ENCODE results near the gene GLRX. TPM values are rescaled to one million over a fixed set of nuclear protein-coding genes. Genes with fewer than 3 reads are reported as not detected.
A peak's percentile ranks its signal among the peaks of the same experiment; 100 is the strongest.

The GLRX gene
- total and polyA plus RNA-seq, 2 of the 4 experiments (the other 2 are of a cell fraction) = 142 to 193 TPM

- peaks cover 6% of the 10 kb centered on the region; the same call in 1 of the 2 replicates for H3K9me1 ChIP-seq (ENCODE audit: insufficient read depth, low read length)
- intact Hi-C loops (cut with micrococcal nuclease) (no loop called here), in situ Hi-C loops (cut with MboI; ENCODE audit: low sequenced_read_pairs) (loop anchor here (10.0 kb wide), 2 partner anchors 178 to 288 kb away; partner anchors contain the start of genes ARSK and SKIC3), dilution Hi-C loops (cut with HindIII; ENCODE audit: low sequenced_read_pairs, unreplicated experiment) (no loop called here)
- peak overlapping the region; percentile 75 for H4K91ac ChIP-seq (ENCODE audit: insufficient read depth, low read depth, low read length)
- H3K56ac ChIP-seq (ENCODE audit: extremely low read depth, insufficient read depth, low read length) = no peak overlapping the region
- H4K8ac ChIP-seq (ENCODE audit: low read depth in 2 of 2, low read length in 2 of 2) = peak overlapping the region; percentile 73 to 86
- H4K5ac ChIP-seq (ENCODE audit: low read depth, low read length) = peak overlapping the region; percentile 88
- H3K4me3 ChIP-seq (ENCODE audit: insufficient read depth, low read depth, low read length) = no peak overlapping the region
- no peaks in the 10 kb centered on the region for H3K27me3 ChIP-seq (ENCODE audit: control insufficient read depth, insufficient read depth, low read length)
- no peaks in the 10 kb centered on the region for H3K9me3 ChIP-seq (ENCODE audit: control insufficient read depth, insufficient read depth, low read length)
- H3K79me1 ChIP-seq (ENCODE audit: low read depth in 1 of 2, low read length in 2 of 2) = no peaks in the 10 kb centered on the region
- BruUV-seq (replicated peaks) = no TSS peak
- H3K36me3 ChIP-seq (ENCODE audit: control insufficient read depth, insufficient read depth, low read length) = no peaks in the 10 kb centered on the region
- DNase-seq = peak; percentile 75
- no peaks in the 10 kb centered on the region for H4K20me1 ChIP-seq (ENCODE audit: insufficient read depth, low read length)
- peak overlapping the region; percentile 66 for H2AK9ac ChIP-seq (replicated peaks; ENCODE audit: low read depth, low read length, poor library complexity)
- peak overlapping the region; percentile 94 for H3K4ac ChIP-seq (ENCODE audit: low read depth, low read length)
- peak overlapping the region; percentile 85; the same call in 2 of the 3 replicates for H2BK15ac ChIP-seq (ENCODE audit: low read depth, low read length)
- H2BK20ac ChIP-seq (ENCODE audit: low read depth, low read length) = peak overlapping the region; percentile 90
- H2AFZ ChIP-seq (replicated peaks; ENCODE audit: low read length, poor library complexity) = peak overlapping the region; percentile 82
- H3K4me1 ChIP-seq (ENCODE audit: control insufficient read depth, insufficient read depth, low read length) = peaks cover 11% of the 10 kb centered on the region
- H3K27ac ChIP-seq (ENCODE audit: insufficient read depth, low read length) = peak overlapping the region; percentile 8; the same call in 1 of the 2 replicates
- 63% methylated on average over 5 of the region's 11 CpGs; no CpG with 5 or more reads in 1 of the 2 experiments for WGBS, 2 experiments (ENCODE audit: extremely low coverage in 2 of 2, insufficient read length in 1 of 2)
- H3K18ac ChIP-seq (ENCODE audit: low read depth, low read length) = peak overlapping the region; percentile 57
- POLR2A ChIA-PET (ENCODE audit: unreplicated experiment) = interaction anchor here (1.9 kb wide), 1 partner anchor 20 kb away, joined by 15 read pairs; the partner anchor contains the start of gene GLRX
- CTCF ChIA-PET = interaction anchor here (0.8 to 1.3 kb wide), 4 partner anchors 62 to 191 kb away, joined by 3 to 8 read pairs (median 3); no protein-coding TSS in a partner anchor
- peak overlapping the region; percentile 32 for H2BK5ac ChIP-seq (ENCODE audit: low read depth, low read length, poor library complexity, severe bottlenecking)
- peak overlapping the region; percentile 67 for H3K23ac ChIP-seq (ENCODE audit: low read depth, low read length)
- H3K9ac ChIP-seq (ENCODE audit: low read depth, low read length) = no peak overlapping the region
- H2BK120ac ChIP-seq (ENCODE audit: low read depth, low read length) = peak overlapping the region; percentile 88
- no peak for TF ChIP-seq RFX5 (IDR thresholded peaks at IDR 0.05; ENCODE audit: low read depth, low read length)
- no peak for TF ChIP-seq NFE2L2 (IDR thresholded peaks at IDR 0.05; ENCODE audit: low read depth, low read length)
- peak; percentile 52 for TF ChIP-seq RAD21 (IDR thresholded peaks at IDR 0.05; ENCODE audit: low read length)
- TF ChIP-seq BHLHE40 (IDR thresholded peaks at IDR 0.05; ENCODE audit: low read depth, low read length) = peak; percentile 29; the same call in 1 of the 2 replicates
- no peak for TF ChIP-seq RCOR1 (IDR thresholded peaks at IDR 0.05; ENCODE audit: insufficient replicate concordance, low read length)
- peak; percentile 34 for TF ChIP-seq CTCF (conservative IDR thresholded peaks at IDR 0.05; ENCODE audit: low read depth, low read length)
- TF ChIP-seq ELK1 (IDR thresholded peaks at IDR 0.05; ENCODE audit: borderline replicate concordance, low read depth, low read length) = no peak
- no peak for TF ChIP-seq CHD1 (IDR thresholded peaks at IDR 0.05; ENCODE audit: low read depth, low read length)
- 0 out of 2 replicates have a peak, but pooled peaks have one; percentile 17 for TF ChIP-seq MXI1 (IDR thresholded peaks at IDR 0.05; ENCODE audit: borderline replicate concordance, low read depth, low read length)
- TF ChIP-seq USF2 (IDR thresholded peaks at IDR 0.05; ENCODE audit: low read depth, low read length) = peak; percentile 6; the same call in 1 of the 2 replicates
- TF ChIP-seq MAZ (IDR thresholded peaks at IDR 0.05; ENCODE audit: borderline replicate concordance, low read depth, low read length) = peak; percentile 36; the same call in 1 of the 2 replicates
- peak; percentile 15; the same call in 1 of the 2 replicates for TF ChIP-seq SMC3 (IDR thresholded peaks at IDR 0.05; ENCODE audit: low read depth, low read length)
- no peak overlapping the region for H3K4me2 ChIP-seq (ENCODE audit: low read depth, low read length)
- H2AK5ac ChIP-seq (ENCODE audit: low read depth, low read length) = peak overlapping the region; percentile 78; the same call in 1 of the 2 replicates
- ATAC-seq (ENCODE audit: low read depth) = peak; percentile 65
- H3K14ac ChIP-seq (replicated peaks; ENCODE audit: low read depth, low read length) = peak overlapping the region; percentile 74
These were observed 20.5 kb upstream of the GLRX start for GRCh38 chr5:95842854-95843544.
